Muscle of arm (tissue), 12 donors: ENCODE results near the gene ITGA4. TPM values are rescaled to one million over a fixed set of nuclear protein-coding genes. Genes with fewer than 3 reads are reported as not detected.

Experiments used
- DNase-seq: peaks from one replicate; pipeline ENCODE4 v3.0.0-alpha.2; 2013
- polyA plus RNA-seq, 12 donors: library from polyadenylated mRNA; unstranded; fragments of 120-200 nt; gene quantifications; one replicate each; pipeline ENCODE4 v1.2.1, GENCODE V29; 2013; ENCODE audit not compliant: insufficient read length in 12 of 12

ITGA4 gene
- polyA plus RNA-seq, 12 donors: 13.0 to 41.6 (median 27.6) TPM; not detected in 1

GRCh38 chr2:181484851-181485637 is 27.9 kb downstream of the ITGA4 start:
- no peak for DNase-seq

- DNase-seq: no peak
Measured at GRCh38 chr2:181485638-181485946, 28.4 kb downstream of the ITGA4 start.

- no peak for DNase-seq
Measured at GRCh38 chr2:181499231-181499630, 42.0 kb downstream of the ITGA4 start.

GRCh38 chr2:181500201-181500600 is 43.0 kb downstream of the ITGA4 start:
- DNase-seq: no peak

- no peak for DNase-seq
Measured at GRCh38 chr2:181515719-181516118, 58.5 kb downstream of the ITGA4 start.

- no peak for DNase-seq
Measured at GRCh38 chr2:181516992-181517391, 59.8 kb downstream of the ITGA4 start.

- DNase-seq: peak; percentile 2
Measured at GRCh38 chr2:181517685-181518301, 60.6 kb downstream of the ITGA4 start.

GRCh38 chr2:181520253-181520652 is 63.1 kb downstream of the ITGA4 start:
- no peak for DNase-seq

- DNase-seq: no peak
Measured at GRCh38 chr2:181523756-181524155, 66.6 kb downstream of the ITGA4 start.

- DNase-seq: no peak
Measured at GRCh38 chr2:181526014-181526413, 68.8 kb downstream of the ITGA4 start.

GRCh38 chr2:181527058-181527457 is 69.9 kb downstream of the ITGA4 start:
- DNase-seq: no peak

- no peak for DNase-seq
Measured at GRCh38 chr2:181528441-181528840, 71.3 kb downstream of the ITGA4 start.

GRCh38 chr2:181536730-181537129 is 79.5 kb downstream of the ITGA4 start:
- DNase-seq: no peak

- DNase-seq: no peak
Measured at GRCh38 chr2:181540421-181540820, 83.2 kb downstream of the ITGA4 start.

GRCh38 chr2:181542170-181542569 is 85.0 kb downstream of the ITGA4 start:
- DNase-seq: no peak

- DNase-seq: no peak
Measured at GRCh38 chr2:181546086-181546485, 88.9 kb downstream of the ITGA4 start.

- DNase-seq: no peak
Measured at GRCh38 chr2:181552808-181553207, 95.6 kb downstream of the ITGA4 start.

- DNase-seq: no peak
Measured at GRCh38 chr2:181553244-181553643, 96.1 kb downstream of the ITGA4 start.

- no peak for DNase-seq
Measured at GRCh38 chr2:181554061-181554830, 97.1 kb downstream of the ITGA4 start.

- DNase-seq: no peak
Measured at GRCh38 chr2:181558371-181558770, 101.2 kb downstream of the ITGA4 start.

GRCh38 chr2:181563101-181563692 is 106.0 kb downstream of the ITGA4 start:
- no peak for DNase-seq

- DNase-seq: no peak
Measured at GRCh38 chr2:181566334-181567032, 109.3 kb downstream of the ITGA4 start.
